ENCODE measurements around the gene IRF7. TPM values are rescaled to one million over a fixed set of nuclear protein-coding genes. Genes with fewer than 3 reads are reported as not detected.

IRF7 gene
- total RNA-seq, 2 donors from 2014 or later, result 10.3 to 16.4 TPM

DNA sequence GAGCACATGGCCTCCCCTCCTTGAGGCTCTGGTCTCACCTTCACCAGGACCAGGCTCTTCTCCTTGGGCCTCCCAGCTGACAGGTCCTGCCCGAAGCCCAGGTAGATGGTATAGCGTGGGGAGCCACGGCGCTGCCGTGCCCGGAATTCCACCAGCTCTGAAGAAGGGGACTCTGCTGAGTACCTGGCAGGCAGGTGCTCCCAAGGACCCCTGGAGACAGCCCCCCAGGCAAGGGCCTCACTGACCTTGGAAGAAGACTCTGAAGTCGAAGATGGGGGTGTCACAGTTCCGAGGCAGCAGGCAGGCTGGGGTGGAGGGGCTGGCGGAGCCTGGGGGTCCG lies 2.8 kb downstream of the IRF7 start:
- intact Hi-C loops (cut with DNase I), result no loop called here

GRCh38 chr11:612201-612960 lies 3.4 kb downstream of the IRF7 start:
- peak; percentile 81 for DNase-seq (ENCODE audit: low spot score)
- intact Hi-C loops (cut with DNase I), result no loop called here

More for the DNA sequence above, 2.8 kb downstream of the IRF7 start:
- no peak for DNase-seq (ENCODE audit: low spot score)

GRCh38 chr11:611001-611996 lies 4.5 kb downstream of the IRF7 start:
- DNase-seq (ENCODE audit: low spot score), result peak; percentile 75

GRCh38 chr11:610146-610801 lies 5.5 kb downstream of the IRF7 start:
- no peak for DNase-seq (ENCODE audit: low spot score)
- intact Hi-C loops (cut with DNase I), result no loop called here

More at GRCh38 chr11:611001-611996, 4.5 kb downstream of the IRF7 start:
- intact Hi-C loops (cut with DNase I), result no loop called here

- intact Hi-C loops (cut with DNase I), result no loop called here
- DNase-seq (ENCODE audit: low spot score), result peak; percentile 81
Observed at GRCh38 chr11:609341-609811, 6.4 kb downstream of the IRF7 start.

GRCh38 chr11:608791-609251 lies 6.9 kb downstream of the IRF7 start:
- intact Hi-C loops (cut with DNase I), result no loop called here
- DNase-seq (ENCODE audit: low spot score), result no peak

- DNase-seq (ENCODE audit: low spot score), result no peak
- intact Hi-C loops (cut with DNase I), result no loop called here
Observed at GRCh38 chr11:607971-608659, 7.6 kb downstream of the IRF7 start.

DNA sequence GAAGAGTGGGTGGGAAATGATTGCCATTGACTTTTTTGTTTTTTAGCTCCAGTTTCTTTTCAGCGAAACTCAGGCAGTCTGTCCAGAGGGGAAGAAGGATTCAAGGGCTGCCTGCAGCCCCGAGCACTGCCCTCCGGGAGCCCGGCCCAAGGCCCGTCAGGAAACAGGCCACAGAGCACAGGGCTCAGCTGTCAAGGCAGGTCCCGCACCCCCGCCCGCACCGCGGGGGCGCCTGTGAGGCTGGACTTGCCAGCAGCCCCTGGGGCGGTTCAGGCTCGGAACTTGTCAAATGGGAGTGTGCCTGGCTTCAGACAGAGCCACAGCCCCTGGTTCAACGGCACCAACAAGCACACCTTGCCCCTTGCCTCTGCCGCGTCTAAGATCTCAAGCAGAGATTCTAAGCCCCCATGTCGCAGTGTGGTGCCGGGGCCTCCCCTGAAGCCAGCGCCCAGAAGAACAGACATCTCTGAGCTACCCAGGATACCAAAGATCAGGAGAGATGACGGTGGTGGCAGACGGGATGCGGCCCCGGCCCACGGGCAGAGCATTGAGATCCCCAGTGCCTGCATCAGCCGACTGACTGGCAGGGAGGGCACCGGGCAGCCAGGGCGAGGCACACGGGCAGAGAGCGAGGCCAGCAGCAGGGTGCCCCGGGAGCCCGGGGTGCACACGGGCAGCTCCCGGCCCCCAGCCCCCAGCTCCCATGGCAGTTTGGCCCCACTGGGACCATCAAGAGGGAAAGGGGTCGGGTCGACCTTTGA lies 8.6 kb downstream of the IRF7 start:
- no peak for DNase-seq (ENCODE audit: low spot score)
- intact Hi-C loops (cut with DNase I), result no loop called here

- intact Hi-C loops (cut with DNase I), result no loop called here
Observed at GRCh38 chr11:606245-606644, 9.5 kb downstream of the IRF7 start.

GRCh38 chr11:605286-606129 lies 10.2 kb downstream of the IRF7 start:
- intact Hi-C loops (cut with DNase I), result no loop called here
- no peak for DNase-seq (ENCODE audit: low spot score)

More at GRCh38 chr11:606245-606644, 9.5 kb downstream of the IRF7 start:
- DNase-seq (ENCODE audit: low spot score), result peak; percentile 78

DNA sequence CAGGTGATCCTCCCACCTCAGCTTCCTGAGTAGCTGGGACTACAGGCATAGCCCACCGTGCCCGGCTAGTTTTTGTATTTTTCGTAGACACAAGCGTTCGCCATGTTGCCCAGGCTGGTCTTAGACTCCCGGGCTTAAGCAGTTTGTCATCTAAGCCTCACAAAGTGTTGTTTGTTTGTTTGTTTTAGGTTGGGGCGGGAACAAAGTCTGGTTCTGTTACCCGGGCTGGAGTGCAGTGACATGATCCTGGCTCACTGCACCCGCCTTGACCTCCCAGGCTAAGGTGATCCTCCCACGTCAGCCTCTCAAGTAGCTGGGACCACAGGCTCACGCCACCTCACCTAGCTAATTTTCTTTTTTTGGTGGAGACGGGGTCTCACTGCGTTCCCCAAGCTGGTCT lies 12.6 kb downstream of the IRF7 start:
- DNase-seq (ENCODE audit: low spot score), result no peak
- intact Hi-C loops (cut with DNase I), result no loop called here

DNA sequence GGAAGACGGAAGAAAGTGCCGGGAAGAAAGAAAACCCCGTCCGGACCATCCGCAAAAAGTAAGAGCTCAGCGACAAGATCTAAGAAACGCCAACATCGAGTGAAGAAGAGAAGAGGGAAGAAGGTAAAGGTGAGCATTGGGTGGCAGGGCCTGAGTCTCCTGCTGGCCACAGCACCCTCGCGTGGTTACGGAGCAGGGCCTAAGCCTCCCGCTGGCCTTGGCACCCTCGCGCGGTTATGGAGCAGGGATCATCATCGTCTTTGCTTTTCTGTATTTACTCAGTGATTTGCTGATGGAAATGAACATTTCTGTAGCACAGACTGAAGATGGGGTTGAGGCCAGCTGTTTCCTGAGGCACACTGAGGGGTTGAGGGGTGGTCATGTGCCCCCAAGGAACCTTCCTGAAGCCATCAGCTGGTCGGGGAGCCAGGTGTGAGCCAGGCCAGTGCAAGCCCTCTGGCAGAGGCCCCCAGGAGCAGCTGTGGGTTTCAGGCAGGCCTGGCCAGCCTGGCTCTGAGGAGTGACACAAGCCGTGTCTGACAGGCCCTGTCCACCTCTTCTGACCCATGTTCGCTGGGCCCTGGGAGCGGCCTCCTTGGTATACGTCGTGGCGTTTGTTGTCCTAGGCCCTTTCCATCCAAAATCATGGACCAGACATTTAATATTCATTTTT lies 14.0 kb downstream of the IRF7 start:
- DNase-seq (ENCODE audit: low spot score), result no peak
- intact Hi-C loops (cut with DNase I), result no loop called here

DNA sequence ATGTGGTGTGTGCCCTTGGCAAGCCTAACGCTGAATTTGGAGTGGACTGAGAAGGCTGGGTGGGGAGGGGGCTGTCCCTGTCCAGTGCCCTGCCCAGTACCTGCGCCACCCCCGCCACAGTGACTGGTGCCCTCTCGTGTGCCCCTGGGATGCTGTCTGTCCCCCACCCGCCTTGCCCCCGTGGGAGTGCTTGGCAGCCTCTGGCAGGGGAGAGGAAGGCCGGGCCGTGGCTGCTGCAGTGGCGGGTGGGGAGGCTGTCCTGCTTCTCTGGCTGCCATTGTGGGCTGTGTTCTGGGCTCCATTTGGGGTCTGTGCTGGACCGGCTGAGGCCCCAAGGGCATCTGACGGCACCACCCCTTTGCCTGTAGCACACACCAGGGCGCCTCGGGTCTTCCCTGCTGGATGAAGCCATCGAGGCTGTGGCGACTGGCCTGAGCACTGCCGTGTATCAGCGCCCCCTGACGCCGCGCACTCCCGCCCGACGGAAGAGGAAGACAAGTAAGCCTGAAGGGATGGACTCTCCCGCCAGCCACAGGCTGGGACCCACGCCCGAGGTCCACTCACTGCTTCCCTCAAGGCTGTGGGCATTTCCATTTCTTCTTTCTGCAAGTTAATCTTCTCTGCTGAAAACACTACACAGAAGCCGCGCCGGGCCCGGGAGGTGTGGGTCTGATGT lies 17.6 kb downstream of the IRF7 start:
- intact Hi-C loops (cut with DNase I), result no loop called here
- no peak for DNase-seq (ENCODE audit: low spot score)

DNA sequence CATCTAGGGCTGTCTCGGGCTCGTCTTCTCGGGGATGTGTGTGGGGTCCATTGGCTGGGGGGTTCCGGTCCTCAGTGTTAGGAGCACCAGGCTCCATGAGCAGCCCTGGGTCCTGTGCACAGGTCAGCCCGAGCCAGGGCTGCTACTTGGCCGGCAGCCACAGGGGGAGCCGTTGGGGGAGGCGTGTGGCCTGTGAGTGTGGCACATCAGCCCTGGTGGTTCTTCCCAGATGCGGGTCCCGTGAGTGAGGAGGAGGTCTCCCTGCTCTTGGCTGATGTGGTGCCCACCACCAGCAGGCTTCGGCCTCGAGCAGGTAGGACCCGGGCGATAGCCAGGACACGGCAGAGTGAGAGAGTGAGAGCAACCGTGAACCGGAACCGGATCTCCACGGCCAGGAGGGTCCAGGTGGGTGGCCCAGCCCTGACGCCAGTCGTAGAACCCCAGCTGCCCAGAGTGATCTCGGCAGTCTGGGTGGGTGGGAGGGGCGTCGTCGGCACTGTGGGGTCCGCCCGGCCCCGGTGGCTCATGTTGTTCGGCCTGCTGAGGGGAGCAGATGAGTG lies 18.5 kb downstream of the IRF7 start:
- intact Hi-C loops (cut with DNase I), result no loop called here
- no peak for DNase-seq (ENCODE audit: low spot score)

GRCh38 chr11:596374-596773 lies 19.4 kb downstream of the IRF7 start:
- DNase-seq (ENCODE audit: low spot score), result no peak
- intact Hi-C loops (cut with DNase I), result no loop called here

DNA sequence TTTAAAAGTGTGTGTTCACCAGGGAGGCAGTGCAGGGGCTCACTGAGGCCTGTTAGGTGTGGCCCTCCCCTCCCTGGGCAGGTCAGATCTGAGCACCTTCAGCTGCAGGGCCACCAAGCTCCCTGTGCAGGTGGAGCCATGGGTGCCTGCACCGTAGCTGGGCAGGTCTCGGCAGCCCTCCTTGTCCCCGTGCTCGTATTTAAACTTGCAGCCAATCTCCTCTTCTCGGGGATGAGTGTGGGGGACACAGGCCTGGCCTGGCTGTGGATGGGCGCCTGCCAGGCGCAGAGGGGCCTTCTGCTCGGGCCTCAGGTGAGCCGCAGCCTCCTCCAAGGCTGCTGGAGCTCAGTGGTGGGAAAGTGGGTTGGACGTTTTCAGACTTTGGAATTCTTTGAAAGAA lies 20.4 kb downstream of the IRF7 start:
- intact Hi-C loops (cut with DNase I), result no loop called here

More for the DNA sequence above, 20.4 kb downstream of the IRF7 start:
- no peak for DNase-seq (ENCODE audit: low spot score)
